Stimulated activated CD4-positive, alpha-beta T cell treated with anti-CD3 and anti-CD28 coated beads, Interleukin-4, amount 100 ng/mL, for 48 hours (primary cell): ENCODE data around the gene SORT1.
"Not testable (repeated sequence)": the region's sequence is repeated elsewhere in the genome, so short reads cannot be mapped to it uniquely, and the experiment has no call there.

ENCODE experiments used
- DNase-seq, 2 donors: peaks; one replicate each; pipeline ENCODE4 v3.0.0-alpha.2; 2020; ENCODE audit warnings: low read depth in 2 of 2

The SORT1 gene

DNA sequence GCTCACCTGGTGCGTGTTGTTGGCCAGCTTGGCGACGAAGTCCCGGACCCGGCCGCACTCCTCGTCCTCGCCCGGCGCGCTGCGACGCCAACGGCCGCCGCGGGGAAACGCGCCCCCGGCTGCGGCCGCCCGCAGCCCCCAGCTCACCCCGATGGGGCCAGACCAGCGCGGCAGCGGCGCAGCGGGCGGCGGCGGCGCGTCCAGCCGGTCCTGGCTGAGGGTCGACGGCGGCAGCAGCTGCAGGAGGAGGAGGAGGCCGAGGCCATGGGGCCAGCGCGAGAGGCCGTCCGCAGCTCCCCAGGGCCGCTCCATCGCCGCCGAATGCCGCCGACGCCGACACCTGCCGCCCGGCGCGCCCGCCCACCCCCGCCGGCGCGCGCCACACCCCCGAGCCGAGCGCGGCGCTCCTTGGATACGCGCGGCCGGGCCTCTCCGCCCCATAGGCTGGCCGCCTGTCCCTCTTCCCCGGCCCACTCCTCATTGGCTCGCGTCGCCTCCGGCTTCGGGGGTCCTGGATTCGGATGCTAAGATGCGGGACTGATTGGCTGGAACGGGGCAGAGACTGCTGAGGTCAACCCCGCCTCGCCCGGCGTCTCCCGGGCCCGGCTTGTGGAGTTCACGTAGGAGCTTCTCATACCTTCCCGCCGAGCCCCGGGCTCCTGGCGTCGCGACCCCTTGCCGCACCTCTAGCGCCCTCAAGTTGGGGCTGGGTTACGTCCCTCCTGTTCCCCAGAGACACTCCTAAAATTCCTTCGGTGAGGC lies at the start of gene SORT1:
Gene SORT1, minus strand, starts transcription at position 338 of the 762 bp plus-strand sequence. Its CDS starts 26 bp downstream, at position 312.
- peak; percentile 32 to 40 for DNase-seq

GRCh38 chr1:109445949-109446695 lies 48.4 kb upstream of the SORT1 start:
- not testable (repeated sequence) for DNase-seq

DNA sequence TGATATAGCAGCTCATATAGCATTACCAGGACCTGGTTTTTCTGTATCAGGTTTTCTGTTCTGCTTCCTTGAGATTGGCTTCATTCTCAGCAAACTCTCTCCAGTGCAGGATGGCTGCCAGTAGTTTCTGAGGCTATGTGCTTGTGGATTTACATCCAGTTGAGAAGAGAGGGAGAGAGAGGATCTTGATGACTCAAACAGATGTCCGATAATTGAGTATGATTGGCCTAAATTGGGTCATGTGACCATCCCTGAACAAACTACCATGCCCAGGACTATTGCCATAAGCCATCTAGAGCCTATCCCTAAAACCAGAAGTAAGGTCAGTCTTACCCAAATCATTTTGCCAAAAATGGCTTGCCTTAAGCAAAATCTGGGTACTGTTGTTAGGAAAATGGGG lies 46.6 kb upstream of the SORT1 start:
- DNase-seq: no peak

DNA sequence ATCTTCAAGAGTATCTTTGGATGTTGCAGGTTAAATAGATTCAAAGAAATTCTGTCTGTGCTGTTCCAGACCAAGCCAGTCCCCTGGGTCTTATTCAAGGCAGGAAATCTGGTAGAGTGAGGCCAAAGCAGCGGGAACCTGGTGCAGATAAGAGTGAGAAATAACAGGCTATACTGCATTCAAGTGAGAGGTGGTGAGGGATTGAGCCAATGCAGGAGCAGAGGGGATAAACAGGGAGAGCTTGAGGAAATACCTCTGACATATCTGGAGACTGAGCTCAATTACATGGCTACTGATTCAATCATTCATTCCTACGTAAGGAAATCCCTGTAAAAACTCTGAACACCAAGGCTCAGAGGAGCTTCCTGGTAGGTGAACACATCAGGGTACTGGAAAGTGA lies 45.8 kb upstream of the SORT1 start:
- DNase-seq: no peak

- no peak for DNase-seq
Observed at GRCh38 chr1:109441069-109441468, 43.4 kb upstream of the SORT1 start.

DNA sequence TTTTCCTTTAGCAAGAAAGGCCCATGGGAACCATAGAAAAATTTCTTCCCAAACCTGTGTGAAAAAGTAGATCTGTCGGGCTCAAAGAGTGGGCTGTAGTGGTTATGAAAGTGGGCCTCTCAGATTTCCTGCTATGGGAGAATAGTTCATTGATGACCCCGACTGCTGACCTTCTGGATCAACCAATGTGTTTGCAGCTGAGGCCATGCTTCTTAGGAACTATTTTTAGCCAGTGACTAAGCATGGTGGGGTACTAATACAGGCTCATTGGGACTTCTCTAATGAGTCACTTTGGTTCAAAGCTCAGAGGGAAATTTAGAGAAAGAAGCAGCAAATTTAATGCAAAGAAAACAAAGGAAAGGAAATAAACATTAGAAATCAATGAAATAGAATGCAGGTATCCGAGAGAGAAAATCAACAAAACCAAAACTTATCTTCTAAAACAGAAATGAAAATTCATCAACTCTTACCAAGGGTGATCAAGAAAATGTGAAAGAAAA lies 41.1 kb upstream of the SORT1 start:
- no peak for DNase-seq

- no peak for DNase-seq
Observed at GRCh38 chr1:109434484-109434883, 36.8 kb upstream of the SORT1 start.

- DNase-seq: no peak
Observed at GRCh38 chr1:109433322-109433721, 35.6 kb upstream of the SORT1 start.

DNA sequence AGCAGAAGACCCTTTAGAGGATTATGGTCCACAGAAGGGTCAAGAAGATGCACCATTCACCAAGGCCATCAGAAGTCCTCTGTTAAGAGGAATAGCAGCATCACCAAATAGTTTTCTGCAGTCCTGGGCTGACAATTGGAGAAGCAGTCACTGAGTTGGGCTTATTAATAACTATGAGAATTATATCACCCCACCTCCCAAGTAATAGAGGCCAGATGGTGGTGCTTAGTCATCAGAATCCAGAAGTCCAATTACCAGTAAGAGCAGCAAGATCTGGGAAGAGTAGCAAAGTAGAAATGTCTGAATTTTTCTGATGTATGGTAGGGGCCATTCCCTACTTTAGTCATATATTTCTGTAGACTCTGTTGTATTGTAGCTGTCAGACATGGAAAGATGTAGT lies 34.6 kb upstream of the SORT1 start:
- no peak for DNase-seq

GRCh38 chr1:109427171-109427467 lies 29.4 kb upstream of the SORT1 start:
- DNase-seq: no peak

GRCh38 chr1:109426281-109427170 lies 28.8 kb upstream of the SORT1 start, which contains the start of gene PSMA5:
Gene PSMA5 (minus strand): TSS chr1:109426448. CDS start chr1:109426330, 118 bp downstream.
- DNase-seq: peak; percentile 88 to 94

- peak; percentile 53 to 60 for DNase-seq
Observed at GRCh38 chr1:109425391-109426280, 27.9 kb upstream of the SORT1 start.

DNA sequence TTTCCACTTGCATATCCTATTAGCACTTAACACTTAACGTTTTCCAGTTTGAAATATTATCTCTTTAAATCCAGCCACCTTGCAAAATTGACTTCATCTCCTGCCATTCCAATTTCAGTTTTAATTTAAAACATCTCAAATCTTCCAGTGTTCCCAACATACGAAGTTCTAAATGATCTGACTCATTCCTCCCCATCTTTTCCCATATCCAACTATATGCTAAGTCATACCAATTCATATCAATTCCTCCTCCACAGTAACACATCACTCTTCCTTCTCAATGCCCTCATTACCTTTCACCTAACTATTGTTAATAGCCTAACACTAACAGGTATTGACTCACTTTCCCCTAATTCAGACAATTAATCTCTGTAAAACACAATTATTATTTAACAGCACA lies 25.8 kb upstream of the SORT1 start:
- no peak for DNase-seq

- DNase-seq: no peak
Observed at GRCh38 chr1:109412551-109412950, 14.8 kb upstream of the SORT1 start.

- no peak for DNase-seq
Observed at GRCh38 chr1:109404838-109405237, 7.1 kb upstream of the SORT1 start.

GRCh38 chr1:109402025-109402424 lies 4.3 kb upstream of the SORT1 start:
- DNase-seq: no peak

DNA sequence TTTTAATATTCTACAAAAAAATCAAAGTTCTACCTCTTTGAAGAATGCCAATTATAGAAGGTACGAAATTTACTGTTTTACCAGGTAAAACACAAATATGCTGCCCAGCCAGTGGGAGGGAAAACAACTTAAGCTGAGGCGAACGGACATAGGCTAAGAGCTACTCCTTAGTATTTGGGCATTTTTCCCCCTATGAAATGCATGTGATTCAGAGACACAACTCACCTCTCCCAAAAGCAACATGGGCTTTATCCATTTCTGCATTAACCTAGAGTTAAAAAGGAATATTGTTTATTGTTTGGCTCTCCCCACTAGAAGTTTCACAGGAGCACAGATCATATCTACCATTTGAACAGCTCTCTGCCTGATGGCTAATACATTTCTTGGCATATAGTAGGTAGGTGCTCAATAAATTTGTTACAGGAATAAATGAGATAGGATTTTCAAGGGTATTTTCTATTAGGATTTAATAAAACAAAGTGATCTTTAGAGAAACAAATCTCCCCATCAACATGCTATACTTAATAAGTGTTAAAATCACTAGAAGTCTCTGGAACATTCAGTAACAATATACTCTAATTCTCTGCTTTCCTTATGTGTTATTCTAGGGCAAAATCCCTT lies 2.4 kb upstream of the SORT1 start:
- DNase-seq: no peak

- no peak for DNase-seq
Observed at GRCh38 chr1:109399326-109399957, 1.7 kb upstream of the SORT1 start.

GRCh38 chr1:109398343-109399225 lies 866 bp upstream of the SORT1 start:
- DNase-seq: no peak
